Type B pancreatic cell (in vitro differentiated cells): ENCODE measurements around the gene OTOS. TPM values are rescaled to one million over a fixed set of nuclear protein-coding genes. Genes with fewer than 3 reads are reported as not detected.
A peak's percentile ranks its signal among the peaks of the same experiment; 100 is the strongest.

Source experiments
- DNase-seq: peaks from one replicate; pipeline ENCODE4 v3.0.0; 2021; ENCODE audit warnings: mixed read lengths; ENCODE audit not compliant: unreplicated experiment; ENCODE audit errors: extremely low spot score
- H3K27ac Mint-ChIP-seq: 2 replicates; pipeline ENCODE4 v1.8.0; 2021; ENCODE audit warnings: mild to moderate bottlenecking, mixed read lengths
- H3K27me3 Mint-ChIP-seq: 2 replicates; pipeline ENCODE4 v1.8.0; 2021; ENCODE audit warnings: mixed read lengths
- H3K36me3 Mint-ChIP-seq: 2 replicates; pipeline ENCODE4 v1.8.0; 2021; ENCODE audit warnings: mixed read lengths
- H3K4me1 Mint-ChIP-seq: one replicate; pipeline ENCODE4 v1.8.0; 2021; ENCODE audit warnings: mixed read lengths; ENCODE audit not compliant: unreplicated experiment
- H3K4me3 Mint-ChIP-seq: 2 replicates; pipeline ENCODE4 v1.8.0; 2021; ENCODE audit warnings: mild to moderate bottlenecking, mixed read lengths
- H3K9me3 Mint-ChIP-seq: 2 replicates; pipeline ENCODE4 v1.8.0; 2021; ENCODE audit warnings: mixed read lengths
- CTCF ChIP-seq: fragments of 200-600 bp; sonication (generic); conservative IDR thresholded peaks from 2 replicates; pipeline ENCODE4 v1.5.0; 2021; ENCODE audit warnings: antibody characterized with exemption, mild to moderate bottlenecking
- total RNA-seq: library from RNA; stranded (reverse); gene quantifications from 2 replicates; pipeline ENCODE4 v1.2.1, GENCODE V29; 2021; ENCODE audit warnings: low replicate concordance

OTOS gene
- total RNA-seq, 1 donor from 2014 or later = not detected

GRCh38 chr2:240155048-240155744, 14.7 kb upstream of the OTOS start:
- H3K4me1 Mint-ChIP-seq = peaks cover 8% of the 10 kb centered on the region
- no peak overlapping the region for H3K4me3 Mint-ChIP-seq
- H3K9me3 Mint-ChIP-seq = no peaks in the 10 kb centered on the region
- no peak overlapping the region for H3K27ac Mint-ChIP-seq
- no peak for TF ChIP-seq CTCF
- no peaks in the 10 kb centered on the region for H3K36me3 Mint-ChIP-seq
- no peak for DNase-seq
- peaks cover 25% of the 10 kb centered on the region for H3K27me3 Mint-ChIP-seq

GRCh38 chr2:240154606-240155005, 14.1 kb upstream of the OTOS start:
- Mint-ChIP-seq H3K4me1 (peaks cover 8% of the 10 kb centered on the region), H3K27me3 (peaks cover 27% of the 10 kb centered on the region), H3K36me3 (no peaks in the 10 kb centered on the region), H3K9me3 (no peaks in the 10 kb centered on the region), H3K27ac (no peak overlapping the region), H3K4me3 (no peak overlapping the region)
- DNase-seq = no peak
- TF ChIP-seq CTCF = no peak

GRCh38 chr2:240153418-240153817, 13.0 kb upstream of the OTOS start:
- no peaks in the 10 kb centered on the region for H3K9me3 Mint-ChIP-seq
- TF ChIP-seq CTCF = no peak
- H3K4me3 Mint-ChIP-seq = no peak overlapping the region
- H3K4me1 Mint-ChIP-seq = peaks cover 8% of the 10 kb centered on the region
- DNase-seq = no peak
- H3K36me3 Mint-ChIP-seq = no peaks in the 10 kb centered on the region
- H3K27me3 Mint-ChIP-seq = peaks cover 27% of the 10 kb centered on the region
- no peak overlapping the region for H3K27ac Mint-ChIP-seq

GRCh38 chr2:240151477-240152031, 11.1 kb upstream of the OTOS start:
- DNase-seq = no peak
- H3K4me1 Mint-ChIP-seq = peaks cover 8% of the 10 kb centered on the region
- H3K36me3 Mint-ChIP-seq = no peaks in the 10 kb centered on the region
- H3K27me3 Mint-ChIP-seq = peaks cover 35% of the 10 kb centered on the region
- no peaks in the 10 kb centered on the region for H3K9me3 Mint-ChIP-seq
- no peak for TF ChIP-seq CTCF
- no peak overlapping the region for H3K4me3 Mint-ChIP-seq
- H3K27ac Mint-ChIP-seq = no peak overlapping the region

- no peaks in the 10 kb centered on the region for H3K4me1 Mint-ChIP-seq
- DNase-seq = no peak
- H3K27me3 Mint-ChIP-seq = peaks cover 35% of the 10 kb centered on the region
- H3K4me3 Mint-ChIP-seq = no peak overlapping the region
- H3K9me3 Mint-ChIP-seq = no peaks in the 10 kb centered on the region
- no peaks in the 10 kb centered on the region for H3K36me3 Mint-ChIP-seq
- TF ChIP-seq CTCF = peak; percentile 84
- no peak overlapping the region for H3K27ac Mint-ChIP-seq
Observed at GRCh38 chr2:240149943-240150784, 9.7 kb upstream of the OTOS start.
